Neural cell (in vitro differentiated cells): ENCODE measurements around the gene NCKAP5.

ENCODE experiments used
- EZH2 ChIP-seq: fragments of 200-600, 300-800 bp; shearing (Covaris generic), sonication (generic); IDR thresholded peaks from 2 replicates; pipeline ENCODE4 v1.6.1; 2014; ENCODE audit warnings: antibody characterized with exemption, low read length, borderline replicate concordance, mild to moderate bottlenecking; ENCODE audit not compliant: insufficient read depth, poor library complexity, severe bottlenecking
- RAD21 ChIP-seq: fragments of 450-650 bp; conservative IDR thresholded peaks from 2 replicates; pipeline ENCODE4 v1.6.1; 2014; ENCODE audit warnings: antibody characterized with exemption, mild to moderate bottlenecking, moderate library complexity
- TF ChIP-seq, protein P1 (sequence below): fragments of 450-650 bp; IDR thresholded peaks from 2 replicates; pipeline ENCODE4 v1.5.1; 2014; ENCODE audit warnings: antibody characterized with exemption, mild to moderate bottlenecking, moderate library complexity; ENCODE audit not compliant: poor library complexity, severe bottlenecking
- TF ChIP-seq, protein P2 (sequence below): IDR thresholded peaks from 2 replicates; pipeline ENCODE4 v1.6.1; 2012; ENCODE audit warnings: borderline replicate concordance

DNA sequence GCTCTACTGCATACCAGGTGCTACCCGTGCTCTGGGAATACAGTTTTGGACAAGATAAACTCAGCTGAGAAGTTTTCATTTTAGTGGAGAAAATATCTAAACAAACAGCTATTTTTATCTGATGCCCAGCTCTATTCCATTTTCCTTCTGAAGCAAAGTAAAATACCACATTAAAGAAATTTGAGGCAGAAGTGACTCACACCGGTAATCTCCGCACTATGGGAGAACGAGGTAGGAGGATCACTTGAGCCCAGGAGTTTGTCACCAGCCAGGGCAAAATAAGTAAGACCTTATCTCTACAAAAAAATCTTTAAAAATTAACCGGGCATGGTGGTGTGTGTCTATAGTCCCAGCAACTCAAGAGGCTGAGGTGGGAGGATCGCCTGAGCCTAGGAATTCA is 482.1 kb downstream of the NCKAP5 start:
- TF ChIP-seq RAD21, result no peak
- TF ChIP-seq, protein P1, sequence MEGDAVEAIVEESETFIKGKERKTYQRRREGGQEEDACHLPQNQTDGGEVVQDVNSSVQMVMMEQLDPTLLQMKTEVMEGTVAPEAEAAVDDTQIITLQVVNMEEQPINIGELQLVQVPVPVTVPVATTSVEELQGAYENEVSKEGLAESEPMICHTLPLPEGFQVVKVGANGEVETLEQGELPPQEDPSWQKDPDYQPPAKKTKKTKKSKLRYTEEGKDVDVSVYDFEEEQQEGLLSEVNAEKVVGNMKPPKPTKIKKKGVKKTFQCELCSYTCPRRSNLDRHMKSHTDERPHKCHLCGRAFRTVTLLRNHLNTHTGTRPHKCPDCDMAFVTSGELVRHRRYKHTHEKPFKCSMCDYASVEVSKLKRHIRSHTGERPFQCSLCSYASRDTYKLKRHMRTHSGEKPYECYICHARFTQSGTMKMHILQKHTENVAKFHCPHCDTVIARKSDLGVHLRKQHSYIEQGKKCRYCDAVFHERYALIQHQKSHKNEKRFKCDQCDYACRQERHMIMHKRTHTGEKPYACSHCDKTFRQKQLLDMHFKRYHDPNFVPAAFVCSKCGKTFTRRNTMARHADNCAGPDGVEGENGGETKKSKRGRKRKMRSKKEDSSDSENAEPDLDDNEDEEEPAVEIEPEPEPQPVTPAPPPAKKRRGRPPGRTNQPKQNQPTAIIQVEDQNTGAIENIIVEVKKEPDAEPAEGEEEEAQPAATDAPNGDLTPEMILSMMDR, result no peak
- TF ChIP-seq EZH2, result no peak
- TF ChIP-seq, protein P2, sequence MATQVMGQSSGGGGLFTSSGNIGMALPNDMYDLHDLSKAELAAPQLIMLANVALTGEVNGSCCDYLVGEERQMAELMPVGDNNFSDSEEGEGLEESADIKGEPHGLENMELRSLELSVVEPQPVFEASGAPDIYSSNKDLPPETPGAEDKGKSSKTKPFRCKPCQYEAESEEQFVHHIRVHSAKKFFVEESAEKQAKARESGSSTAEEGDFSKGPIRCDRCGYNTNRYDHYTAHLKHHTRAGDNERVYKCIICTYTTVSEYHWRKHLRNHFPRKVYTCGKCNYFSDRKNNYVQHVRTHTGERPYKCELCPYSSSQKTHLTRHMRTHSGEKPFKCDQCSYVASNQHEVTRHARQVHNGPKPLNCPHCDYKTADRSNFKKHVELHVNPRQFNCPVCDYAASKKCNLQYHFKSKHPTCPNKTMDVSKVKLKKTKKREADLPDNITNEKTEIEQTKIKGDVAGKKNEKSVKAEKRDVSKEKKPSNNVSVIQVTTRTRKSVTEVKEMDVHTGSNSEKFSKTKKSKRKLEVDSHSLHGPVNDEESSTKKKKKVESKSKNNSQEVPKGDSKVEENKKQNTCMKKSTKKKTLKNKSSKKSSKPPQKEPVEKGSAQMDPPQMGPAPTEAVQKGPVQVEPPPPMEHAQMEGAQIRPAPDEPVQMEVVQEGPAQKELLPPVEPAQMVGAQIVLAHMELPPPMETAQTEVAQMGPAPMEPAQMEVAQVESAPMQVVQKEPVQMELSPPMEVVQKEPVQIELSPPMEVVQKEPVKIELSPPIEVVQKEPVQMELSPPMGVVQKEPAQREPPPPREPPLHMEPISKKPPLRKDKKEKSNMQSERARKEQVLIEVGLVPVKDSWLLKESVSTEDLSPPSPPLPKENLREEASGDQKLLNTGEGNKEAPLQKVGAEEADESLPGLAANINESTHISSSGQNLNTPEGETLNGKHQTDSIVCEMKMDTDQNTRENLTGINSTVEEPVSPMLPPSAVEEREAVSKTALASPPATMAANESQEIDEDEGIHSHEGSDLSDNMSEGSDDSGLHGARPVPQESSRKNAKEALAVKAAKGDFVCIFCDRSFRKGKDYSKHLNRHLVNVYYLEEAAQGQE, result no peak
